Adrenal gland (tissue), 12 donors: ENCODE results near the gene ACACB. TPM values are rescaled to one million over a fixed set of nuclear protein-coding genes. Genes with fewer than 3 reads are reported as not detected.
A peak's percentile ranks its signal among the peaks of the same experiment; 100 is the strongest.

Experiments
- DNase-seq, 7 donors: peaks; one replicate each; pipeline ENCODE4 v3.0.0-alpha.2; 2019 to 2020
- H3K27ac ChIP-seq, 5 donors: fragments of 200-600 bp; sonication (generic) in 4 of 5; 1 replicate in 3 of 5; 2 replicates in 2 of 5; pipeline versions ENCODE4 v1.5.1 to v1.8.0; 2016 to 2020; ENCODE audit warnings: mild to moderate bottlenecking in 1 of 5
- H3K27me3 ChIP-seq: fragments of 200-600 bp; 2 replicates; pipeline ENCODE4 v1.8.0; 2021
- H3K36me3 ChIP-seq, 2 donors: fragments of 200-600 bp; replicated peaks in 1 of 2; 1 replicate in 1 of 2; 2 replicates in 1 of 2; pipeline versions ENCODE4 v1.5.1 to v1.8.0; 2018 to 2022
- H3K4me1 ChIP-seq, 2 donors: fragments of 200-600 bp; replicated peaks in 1 of 2; 1 replicate in 1 of 2; 2 replicates in 1 of 2; pipeline versions ENCODE4 v1.5.1 to v1.8.0; 2018 to 2021
- H3K4me3 ChIP-seq, 4 donors: fragments of 200-600 bp; sonication (generic) in 3 of 4; one replicate each; pipeline ENCODE4 v1.5.1; 2016 to 2018
- H3K9me3 ChIP-seq, 3 donors: fragments of 200-600 bp; sonication (generic) in 1 of 3; replicated peaks in 1 of 3; 1 replicate in 2 of 3; 2 replicates in 1 of 3; pipeline versions ENCODE4 v1.5.1 to v1.8.0; 2016 to 2021
- POLR2A ChIP-seq, 2 donors: fragments of 450-650 bp; IDR thresholded peaks; one replicate each; pipeline ENCODE4 v1.6.1; 2017; ENCODE audit warnings: antibody characterized with exemption in 2 of 2, mild to moderate bottlenecking in 2 of 2, moderate library complexity in 1 of 2
- WGBS, 4 donors: extraction: QIAGEN DNeasy Blood & Tissue Kit in 2 of 4; methylation state at CpG; one replicate each; pipeline versions ENCODE4 v1.1.5 to v1.1.7; 2013 to 2017; 5-methylcytosine and 5-hydroxymethylcytosine counted together
- intact Hi-C, 2 donors: fragments of 100-400 bp; cut with DNase I; formaldehyde crosslinking; loops; one replicate each; pipeline versions ENCODE4 v1.14.1 to v1.15.0; 2022 to 2023
- polyA plus RNA-seq, 3 donors: library from polyadenylated mRNA; stranded (reverse); fragments of 200-250 nt in 2 of 3; fragments of 350-450 nt in 1 of 3; fragmentation: Illumina TruSeq in 1 of 3; extraction: RNeasy Lipid Tissue Mini Kit (QIAGEN cat#74804) in 1 of 3; gene quantifications; one replicate each; pipeline ENCODE4 v1.2.3, GENCODE V29; 2013 to 2014
- total RNA-seq, 9 donors: library from RNA; depleted of rRNA in 4 of 9; stranded (reverse); fragments of >200 nt in 4 of 9; fragments of 120-200 nt in 1 of 9; fragmentation: NEBNext Ultra II Directional in 1 of 9; extraction: Animal tissue kit (Norgen Biotek cat#: 25700) in 1 of 9; gene quantifications; one replicate each; pipeline versions ENCODE4 v1.1.0 to v1.2.4, GENCODE V29; 2013 to 2023
- TF ChIP-seq, protein P1 (sequence below), 6 experiments: fragments of 450-650 bp in 4 of 6; fragments of 200-600 bp in 2 of 6; sonication (generic) in 1 of 6; IDR thresholded peaks; 1 replicate in 5 of 6; 2 replicates in 1 of 6; pipeline versions ENCODE4 v1.5.1 to v1.8.0; 2016 to 2021; ENCODE audit warnings: antibody characterized with exemption in 6 of 6, mild to moderate bottlenecking in 2 of 6, moderate library complexity in 1 of 6
- donor health status: healthy with polysubstance abuse.
- donor health status: Bipolar disorder and iron deficiency.
- donor health status: DM: yes; HTN: yes; CAD: no.
- donor health status: DM: no; HTN: no; CAD: no.
- donor health status: DM: no; HTN: no; CAD: no.
- donor health status: DM: yes; HTN: yes; CAD: no.

ACACB gene
- total and polyA plus RNA-seq, 12 donors, result 35.5 to 143 (median 65.7) TPM

DNA sequence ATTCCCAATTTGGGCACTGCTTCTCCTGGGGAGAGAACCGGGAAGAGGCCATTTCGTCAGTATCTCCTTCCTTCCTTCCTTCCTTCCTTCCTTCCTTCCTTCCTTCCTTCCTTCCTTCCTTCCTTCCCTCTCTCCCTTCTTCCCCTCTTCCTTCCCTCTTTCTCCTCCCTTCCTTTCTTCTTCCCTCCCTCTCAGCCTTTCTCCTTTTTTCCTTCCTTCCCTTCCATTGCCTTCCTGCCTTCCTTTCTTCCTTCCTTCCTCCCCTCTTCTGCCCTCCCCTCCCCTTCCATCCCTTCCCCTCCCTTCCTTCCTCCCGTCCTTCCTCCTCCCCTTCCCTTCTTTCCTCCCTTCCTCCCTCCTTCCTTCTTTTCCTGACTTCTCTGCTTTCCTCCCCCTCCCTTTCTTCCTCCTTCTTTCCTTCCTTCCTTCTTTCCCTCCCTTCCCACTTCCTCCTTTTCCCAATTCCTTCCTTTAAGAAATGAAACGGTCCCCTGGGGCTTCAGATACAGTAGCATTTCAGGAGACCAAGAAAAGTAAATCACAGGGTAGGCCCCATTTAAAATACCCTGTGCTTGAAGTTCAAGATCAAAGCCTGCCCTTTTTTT, 71.8 kb downstream of the ACACB start:
- intact Hi-C loops, result no loop called here

DNA sequence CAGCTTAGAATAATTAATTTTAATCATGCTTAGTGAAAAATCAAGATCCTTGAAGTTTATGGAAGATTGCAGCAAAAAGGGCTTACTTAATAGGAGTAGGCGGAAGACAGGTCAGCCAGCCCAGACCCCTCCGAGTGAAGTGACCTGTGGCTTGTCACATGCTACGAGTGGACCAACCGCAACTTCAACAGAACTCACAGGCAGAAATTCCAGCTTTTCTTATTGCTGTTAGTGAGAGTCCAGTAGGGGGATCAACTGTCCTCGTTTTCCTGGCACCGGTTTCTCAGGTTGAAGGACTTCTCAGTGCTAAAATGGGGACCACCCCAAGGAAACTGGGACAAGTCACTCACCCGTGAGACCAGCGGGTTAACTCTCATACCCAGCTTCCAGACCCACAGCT, 72.9 kb downstream of the ACACB start:
- no peaks in the 10 kb centered on the region for H3K9me3 ChIP-seq
- 57 to 85% (median 73%) methylated on average over 5 to 8 of the region's 8 CpGs for WGBS, 4 donors
- intact Hi-C loops, result no loop called here
- DNase-seq, result peak in 3 of 7 donors; percentile 46 to 68 (median 51)
- TF ChIP-seq POLR2A (IDR thresholded peaks at IDR 0.05), result no peak
- TF ChIP-seq, protein P1, sequence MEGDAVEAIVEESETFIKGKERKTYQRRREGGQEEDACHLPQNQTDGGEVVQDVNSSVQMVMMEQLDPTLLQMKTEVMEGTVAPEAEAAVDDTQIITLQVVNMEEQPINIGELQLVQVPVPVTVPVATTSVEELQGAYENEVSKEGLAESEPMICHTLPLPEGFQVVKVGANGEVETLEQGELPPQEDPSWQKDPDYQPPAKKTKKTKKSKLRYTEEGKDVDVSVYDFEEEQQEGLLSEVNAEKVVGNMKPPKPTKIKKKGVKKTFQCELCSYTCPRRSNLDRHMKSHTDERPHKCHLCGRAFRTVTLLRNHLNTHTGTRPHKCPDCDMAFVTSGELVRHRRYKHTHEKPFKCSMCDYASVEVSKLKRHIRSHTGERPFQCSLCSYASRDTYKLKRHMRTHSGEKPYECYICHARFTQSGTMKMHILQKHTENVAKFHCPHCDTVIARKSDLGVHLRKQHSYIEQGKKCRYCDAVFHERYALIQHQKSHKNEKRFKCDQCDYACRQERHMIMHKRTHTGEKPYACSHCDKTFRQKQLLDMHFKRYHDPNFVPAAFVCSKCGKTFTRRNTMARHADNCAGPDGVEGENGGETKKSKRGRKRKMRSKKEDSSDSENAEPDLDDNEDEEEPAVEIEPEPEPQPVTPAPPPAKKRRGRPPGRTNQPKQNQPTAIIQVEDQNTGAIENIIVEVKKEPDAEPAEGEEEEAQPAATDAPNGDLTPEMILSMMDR (IDR thresholded peaks at IDR 0.05), result peak in 2 of 6 experiments; percentile 9 to 26
- H3K4me3 ChIP-seq, result no peak overlapping the region
- H3K27me3 ChIP-seq, result no peaks in the 10 kb centered on the region
- H3K36me3 ChIP-seq, result peaks cover 0 to 89% of the 10 kb centered on the region in 2 donors
- peak overlapping the region in 3 of 5 donors; percentile 8 to 38 (median 31) for H3K27ac ChIP-seq
- no peaks in the 10 kb centered on the region for H3K4me1 ChIP-seq

More for the DNA sequence above, 71.8 kb downstream of the ACACB start:
- H3K36me3 ChIP-seq, result peaks cover 0 to 85% of the 10 kb centered on the region in 2 donors
- no peaks in the 10 kb centered on the region for H3K4me1 ChIP-seq
- H3K9me3 ChIP-seq, result no peaks in the 10 kb centered on the region
- no peak overlapping the region for H3K4me3 ChIP-seq
- no peak overlapping the region for H3K27ac ChIP-seq
- peak in 1 of 7 donors; percentile 1 for DNase-seq
- WGBS, 4 donors, result 58 to 76% (median 68%) methylated on average over 4 of the region's 4 CpGs
- TF ChIP-seq, protein P1 (IDR thresholded peaks at IDR 0.05), result no peak
- TF ChIP-seq POLR2A (IDR thresholded peaks at IDR 0.05), result no peak
- no peaks in the 10 kb centered on the region for H3K27me3 ChIP-seq

DNA sequence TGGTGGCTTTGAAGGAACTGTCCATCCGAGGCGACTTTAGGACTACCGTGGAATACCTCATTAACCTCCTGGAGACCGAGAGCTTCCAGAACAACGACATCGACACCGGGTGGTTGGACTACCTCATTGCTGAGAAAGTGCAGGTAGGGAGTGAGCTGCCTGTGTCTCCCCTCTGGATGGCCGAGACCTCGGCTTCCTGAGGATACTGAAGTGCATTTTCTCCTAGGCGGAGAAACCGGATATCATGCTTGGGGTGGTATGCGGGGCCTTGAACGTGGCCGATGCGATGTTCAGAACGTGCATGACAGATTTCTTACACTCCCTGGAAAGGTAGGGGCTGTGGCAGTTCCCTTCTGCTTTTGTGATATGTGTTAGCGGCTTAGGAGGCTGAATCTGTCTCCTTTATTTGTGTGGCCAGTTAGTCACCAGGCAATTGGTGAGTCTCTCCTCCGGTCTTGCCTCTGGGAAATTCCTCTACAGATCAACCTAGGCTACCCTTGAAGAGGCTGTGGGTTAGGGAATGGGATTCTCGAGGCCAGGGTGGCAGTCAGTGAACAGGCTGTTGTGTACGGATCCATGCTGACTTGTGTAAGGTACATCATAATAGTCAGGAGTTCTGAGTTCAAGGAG, 75.3 kb downstream of the ACACB start:
- no peaks in the 10 kb centered on the region for H3K9me3 ChIP-seq
- intact Hi-C loops, result no loop called here
- H3K36me3 ChIP-seq, result peaks cover 0 to 90% of the 10 kb centered on the region in 2 donors
- H3K4me1 ChIP-seq, result no peaks in the 10 kb centered on the region
- TF ChIP-seq, protein P1 (IDR thresholded peaks at IDR 0.05), result no peak
- no peak for TF ChIP-seq POLR2A (IDR thresholded peaks at IDR 0.05)
- WGBS, 4 donors, result 77 to 90% (median 86%) methylated on average over 20 of the region's 20 CpGs
- H3K27ac ChIP-seq, result peak overlapping the region in 2 of 5 donors; percentile 19 to 85
- H3K27me3 ChIP-seq, result no peaks in the 10 kb centered on the region
- DNase-seq, result peak in 1 of 7 donors; percentile 44
- H3K4me3 ChIP-seq, result no peak overlapping the region

DNA sequence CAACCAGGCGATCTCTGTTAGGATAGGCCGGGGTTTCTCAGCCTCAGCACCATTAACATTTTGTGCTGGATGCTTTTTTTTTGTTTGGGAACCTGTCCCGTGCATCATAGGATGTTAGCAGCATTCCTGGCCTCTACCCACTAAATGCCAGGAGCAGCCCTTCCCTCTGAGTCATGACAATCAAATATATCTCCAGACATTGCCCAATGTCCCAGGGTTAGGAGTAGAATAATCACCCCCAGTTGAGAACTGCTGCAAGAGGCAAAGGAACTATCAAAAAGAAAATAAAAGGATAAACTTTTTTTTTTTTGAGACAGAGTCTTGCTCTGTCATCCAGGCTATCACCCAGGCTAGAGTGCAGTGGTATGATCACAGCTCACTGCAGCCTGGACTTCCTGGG, 76.0 kb downstream of the ACACB start:
- peaks cover 0 to 90% of the 10 kb centered on the region in 2 donors for H3K36me3 ChIP-seq

More for the DNA sequence above, 76.0 kb downstream of the ACACB start:
- 62 to 69% (median 66%) methylated on average over 3 of the region's 3 CpGs for WGBS, 4 donors
- DNase-seq, result peak in 6 of 7 donors; percentile 67 to 82 (median 74)
- TF ChIP-seq POLR2A (IDR thresholded peaks at IDR 0.05), result no peak
- TF ChIP-seq, protein P1 (IDR thresholded peaks at IDR 0.05), result no peak
- Histone ChIP-seq H3K4me1 (no peaks in the 10 kb centered on the region), H3K9me3 (no peaks in the 10 kb centered on the region), H3K4me3 (no peak overlapping the region), H3K27ac (peak overlapping the region in 3 of 5 donors; percentile 19 to 85 (median 26)), H3K27me3 (no peaks in the 10 kb centered on the region)
- intact Hi-C loops, result no loop called here
